Activated CD4-positive, alpha-beta memory T cell treated with anti-CD3 and anti-CD28 coated beads, Interleukin-2, amount 10 ng/mL, durations not matched to agents 7 days and 5 days (primary cell): ENCODE measurements around the gene TMPRSS13. TPM values are rescaled to one million over a fixed set of nuclear protein-coding genes. Genes with fewer than 3 reads are reported as not detected.
"Not testable (repeated sequence)": the region's sequence is repeated elsewhere in the genome, so short reads cannot be mapped to it uniquely, and the experiment has no call there.

Experiments used
- CTCF ChIA-PET: fragments of 350-600 bp; sonication (Branson Sonifier 250); formaldehyde crosslinking; loops from one replicate; lab custom pipeline; 2021; ENCODE audit warnings: antibody characterized with exemption, inconsistent platforms; lab: Charles Lee
- POLR2A ChIA-PET: fragments of 350-600 bp; sonication (Branson Sonifier 250); formaldehyde crosslinking; loops from one replicate; lab custom pipeline; 2021; ENCODE audit warnings: antibody characterized with exemption; lab: Charles Lee
- DNase-seq: peaks from one replicate; pipeline ENCODE4 v3.0.0-alpha.2; 2020
- H3K27ac Mint-ChIP-seq: one replicate; pipeline ENCODE4 v1.8.0; 2021; ENCODE audit warnings: mild to moderate bottlenecking, mixed read lengths
- H3K27me3 Mint-ChIP-seq: one replicate; pipeline ENCODE4 v1.8.0; 2021; ENCODE audit warnings: mixed read lengths
- H3K36me3 Mint-ChIP-seq: one replicate; pipeline ENCODE4 v1.8.0; 2021; ENCODE audit warnings: low read depth, mixed read lengths
- H3K4me1 Mint-ChIP-seq: one replicate; pipeline ENCODE4 v1.8.0; 2021; ENCODE audit warnings: mixed read lengths
- H3K4me3 Mint-ChIP-seq: one replicate; pipeline ENCODE4 v1.8.0; 2021; ENCODE audit warnings: mild to moderate bottlenecking, mixed read lengths
- H3K9me3 Mint-ChIP-seq: one replicate; pipeline ENCODE4 v1.8.0; 2021; ENCODE audit warnings: mixed read lengths
- total RNA-seq, 2 experiments: library from RNA; stranded (reverse); gene quantifications; one replicate each; pipeline ENCODE4 v1.2.3, GENCODE V29; 2021

The TMPRSS13 gene
- total RNA-seq, 2 experiments from 2014 or later, result 1.9 to 2.2 TPM

- no peak for DNase-seq
- H3K9me3 Mint-ChIP-seq, result no peaks in the 10 kb centered on the region
- ChIA-PET CTCF (interaction anchor here (0.9 kb wide), 1 partner anchor 77 kb away, joined by 4 read pairs; no protein-coding TSS in a partner anchor), POLR2A (no interaction called here)
- no peaks in the 10 kb centered on the region for H3K36me3 Mint-ChIP-seq
- no peak overlapping the region for H3K4me3 Mint-ChIP-seq
- H3K27me3 Mint-ChIP-seq, result peaks cover 43% of the 10 kb centered on the region
- H3K4me1 Mint-ChIP-seq, result peaks cover 33% of the 10 kb centered on the region
- no peak overlapping the region for H3K27ac Mint-ChIP-seq
Observed at GRCh38 chr11:117871160-117871559, 58.0 kb downstream of the TMPRSS13 start.

GRCh38 chr11:117870103-117870952, 58.9 kb downstream of the TMPRSS13 start:
- ChIA-PET CTCF (no interaction called here), POLR2A (no interaction called here)
- H3K9me3 Mint-ChIP-seq, result no peaks in the 10 kb centered on the region

GRCh38 chr11:117869604-117870003, 59.6 kb downstream of the TMPRSS13 start:
- ChIA-PET CTCF (no interaction called here), POLR2A (no interaction called here)
- no peaks in the 10 kb centered on the region for H3K9me3 Mint-ChIP-seq
- H3K27ac Mint-ChIP-seq, result no peak overlapping the region
- no peak for DNase-seq
- H3K36me3 Mint-ChIP-seq, result no peaks in the 10 kb centered on the region
- peaks cover 31% of the 10 kb centered on the region for H3K27me3 Mint-ChIP-seq
- no peak overlapping the region for H3K4me3 Mint-ChIP-seq
- H3K4me1 Mint-ChIP-seq, result peaks cover 18% of the 10 kb centered on the region

More at GRCh38 chr11:117870103-117870952, 58.9 kb downstream of the TMPRSS13 start:
- Mint-ChIP-seq H3K27me3 (peaks cover 34% of the 10 kb centered on the region), H3K36me3 (no peaks in the 10 kb centered on the region), H3K27ac (no peak overlapping the region), H3K4me3 (no peak overlapping the region), H3K4me1 (peaks cover 24% of the 10 kb centered on the region)
- no peak for DNase-seq

- peaks cover 13% of the 10 kb centered on the region for H3K4me1 Mint-ChIP-seq
Observed at GRCh38 chr11:117868815-117869561, 60.2 kb downstream of the TMPRSS13 start.

GRCh38 chr11:117868088-117868487, 61.1 kb downstream of the TMPRSS13 start:
- Mint-ChIP-seq H3K27ac (no peak overlapping the region), H3K9me3 (no peaks in the 10 kb centered on the region), H3K4me3 (no peak overlapping the region), H3K4me1 (peaks cover 5% of the 10 kb centered on the region), H3K36me3 (no peaks in the 10 kb centered on the region), H3K27me3 (peaks cover 27% of the 10 kb centered on the region)
- ChIA-PET CTCF (interaction anchor here (1.0 kb wide), 1 partner anchor 25 kb away, joined by 3 read pairs; no protein-coding TSS in a partner anchor), POLR2A (no interaction called here)
- no peak for DNase-seq

More at GRCh38 chr11:117868815-117869561, 60.2 kb downstream of the TMPRSS13 start:
- no peak for DNase-seq
- Mint-ChIP-seq H3K9me3 (no peaks in the 10 kb centered on the region), H3K27ac (no peak overlapping the region), H3K4me3 (no peak overlapping the region), H3K27me3 (peaks cover 27% of the 10 kb centered on the region), H3K36me3 (no peaks in the 10 kb centered on the region)
- ChIA-PET POLR2A (no interaction called here), CTCF (no interaction called here)

- DNase-seq, result no peak
- no peaks in the 10 kb centered on the region for H3K36me3 Mint-ChIP-seq
- peaks cover 19% of the 10 kb centered on the region for H3K27me3 Mint-ChIP-seq
- H3K4me3 Mint-ChIP-seq, result no peak overlapping the region
- POLR2A ChIA-PET, result no interaction called here
- CTCF ChIA-PET, result no interaction called here
- H3K27ac Mint-ChIP-seq, result no peak overlapping the region
- H3K9me3 Mint-ChIP-seq, result no peaks in the 10 kb centered on the region
- peaks cover 6% of the 10 kb centered on the region for H3K4me1 Mint-ChIP-seq
Observed at GRCh38 chr11:117866526-117866925, 62.7 kb downstream of the TMPRSS13 start.

- Mint-ChIP-seq H3K27me3 (peaks cover 18% of the 10 kb centered on the region), H3K4me1 (peaks cover 10% of the 10 kb centered on the region)
- CTCF ChIA-PET, result interaction anchor here (0.7 kb wide), 1 partner anchor 188 kb away, joined by 3 read pairs; no protein-coding TSS in a partner anchor
- H3K9me3 Mint-ChIP-seq, POLR2A ChIA-PET, DNase-seq, H3K4me3 Mint-ChIP-seq, H3K36me3 Mint-ChIP-seq, H3K27ac Mint-ChIP-seq: not testable (repeated sequence)
Observed at GRCh38 chr11:117865546-117865945, 63.7 kb downstream of the TMPRSS13 start.

GRCh38 chr11:117863383-117863782, 65.8 kb downstream of the TMPRSS13 start:
- peaks cover 16% of the 10 kb centered on the region for H3K27me3 Mint-ChIP-seq
- H3K4me3 Mint-ChIP-seq, result no peak overlapping the region
- H3K27ac Mint-ChIP-seq, result no peak overlapping the region
- no peaks in the 10 kb centered on the region for H3K9me3 Mint-ChIP-seq
- ChIA-PET POLR2A (no interaction called here), CTCF (no interaction called here)
- peaks cover 10% of the 10 kb centered on the region for H3K4me1 Mint-ChIP-seq
- no peaks in the 10 kb centered on the region for H3K36me3 Mint-ChIP-seq
- no peak for DNase-seq

- H3K9me3 Mint-ChIP-seq, result no peaks in the 10 kb centered on the region
- ChIA-PET CTCF (no interaction called here), POLR2A (no interaction called here)
- H3K36me3 Mint-ChIP-seq, result no peaks in the 10 kb centered on the region
- no peak for DNase-seq
- H3K4me1 Mint-ChIP-seq, result peaks cover 10% of the 10 kb centered on the region
- H3K27ac Mint-ChIP-seq, result no peak overlapping the region
- no peak overlapping the region for H3K4me3 Mint-ChIP-seq
- H3K27me3 Mint-ChIP-seq, result peaks cover 13% of the 10 kb centered on the region
Observed at GRCh38 chr11:117862753-117863152, 66.4 kb downstream of the TMPRSS13 start.

- Mint-ChIP-seq H3K27me3 (peaks cover 12% of the 10 kb centered on the region), H3K4me1 (peaks cover 10% of the 10 kb centered on the region), H3K9me3 (no peaks in the 10 kb centered on the region), H3K4me3 (no peak overlapping the region), H3K27ac (no peak overlapping the region), H3K36me3 (no peaks in the 10 kb centered on the region)
- ChIA-PET POLR2A (no interaction called here), CTCF (no interaction called here)
- no peak for DNase-seq
Observed at GRCh38 chr11:117862019-117862725, 67.0 kb downstream of the TMPRSS13 start.

GRCh38 chr11:117861151-117862018, 67.8 kb downstream of the TMPRSS13 start:
- no peaks in the 10 kb centered on the region for H3K9me3 Mint-ChIP-seq
- POLR2A ChIA-PET, result no interaction called here
- H3K27me3 Mint-ChIP-seq, result peaks cover 12% of the 10 kb centered on the region
- H3K4me1 Mint-ChIP-seq, result peaks cover 10% of the 10 kb centered on the region
- CTCF ChIA-PET, result interaction anchor here (1.2 kb wide), 1 partner anchor 192 kb away, joined by 4 read pairs; no protein-coding TSS in a partner anchor
- no peaks in the 10 kb centered on the region for H3K36me3 Mint-ChIP-seq
- DNase-seq, result no peak
- H3K27ac Mint-ChIP-seq, result no peak overlapping the region
- no peak overlapping the region for H3K4me3 Mint-ChIP-seq

GRCh38 chr11:117860139-117860538, 69.1 kb downstream of the TMPRSS13 start:
- DNase-seq, result no peak
- H3K36me3 Mint-ChIP-seq, result no peaks in the 10 kb centered on the region
- H3K4me3 Mint-ChIP-seq, result no peak overlapping the region
- H3K9me3 Mint-ChIP-seq, result no peaks in the 10 kb centered on the region
- POLR2A ChIA-PET, result no interaction called here
- H3K27ac Mint-ChIP-seq, result no peak overlapping the region
- peaks cover 10% of the 10 kb centered on the region for H3K4me1 Mint-ChIP-seq
- H3K27me3 Mint-ChIP-seq, result peaks cover 15% of the 10 kb centered on the region
- CTCF ChIA-PET, result interaction anchor here (1.2 kb wide), 1 partner anchor 193 kb away, joined by 4 read pairs; no protein-coding TSS in a partner anchor
